GM19239 (cell line): ENCODE data around the gene NHSL1.

Experiments
- DNase-seq: peaks from one replicate; pipeline ENCODE4 v3.0.0; 2011; ENCODE audit warnings: low spot score; ENCODE audit not compliant: insufficient read length
- FAIRE-seq: peaks from 2 replicates; lab custom pipeline; 2011; peaks lifted over from hg19 to GRCh38; lab: Jason Lieb, UNC

NHSL1 gene

GRCh38 chr6:138498629-138499302, 528 bp downstream of the NHSL1 start:
- DNase-seq (no peak), FAIRE-seq (no peak)

GRCh38 chr6:138497286-138497685, 2.0 kb downstream of the NHSL1 start:
- FAIRE-seq (no peak), DNase-seq (no peak)

GRCh38 chr6:138494312-138494711, 5.0 kb downstream of the NHSL1 start:
- no peak for DNase-seq
- FAIRE-seq = no peak

GRCh38 chr6:138493413-138493812, 5.9 kb downstream of the NHSL1 start:
- DNase-seq = no peak
- FAIRE-seq = no peak

- FAIRE-seq = no peak
- DNase-seq = no peak
Observed at GRCh38 chr6:138492871-138493270, 6.4 kb downstream of the NHSL1 start.

GRCh38 chr6:138492113-138492512, 7.2 kb downstream of the NHSL1 start:
- no peak for DNase-seq
- no peak for FAIRE-seq

GRCh38 chr6:138491017-138491416, 8.3 kb downstream of the NHSL1 start:
- DNase-seq (no peak), FAIRE-seq (no peak)

- no peak for DNase-seq
- no peak for FAIRE-seq
Observed at GRCh38 chr6:138489846-138490245, 9.4 kb downstream of the NHSL1 start.

- no peak for DNase-seq
- no peak for FAIRE-seq
Observed at GRCh38 chr6:138487102-138487604, 12.1 kb downstream of the NHSL1 start.

GRCh38 chr6:138486249-138487101, 12.8 kb downstream of the NHSL1 start:
- FAIRE-seq = no peak

GRCh38 chr6:138485586-138486248, 13.6 kb downstream of the NHSL1 start:
- FAIRE-seq = no peak
- DNase-seq = no peak

More at GRCh38 chr6:138486249-138487101, 12.8 kb downstream of the NHSL1 start:
- no peak for DNase-seq

- DNase-seq = no peak
- FAIRE-seq = no peak
Observed at GRCh38 chr6:138485005-138485545, 14.2 kb downstream of the NHSL1 start.

- no peak for FAIRE-seq
- no peak for DNase-seq
Observed at GRCh38 chr6:138484018-138484731, 15.1 kb downstream of the NHSL1 start.

- FAIRE-seq = no peak
Observed at GRCh38 chr6:138482816-138483215, 16.5 kb downstream of the NHSL1 start.

GRCh38 chr6:138480279-138480949, 18.9 kb downstream of the NHSL1 start:
- FAIRE-seq (no peak), DNase-seq (no peak)

More at GRCh38 chr6:138482816-138483215, 16.5 kb downstream of the NHSL1 start:
- no peak for DNase-seq

- DNase-seq (no peak), FAIRE-seq (no peak)
Observed at GRCh38 chr6:138477913-138478539, 21.3 kb downstream of the NHSL1 start.

- DNase-seq (no peak), FAIRE-seq (no peak)
Observed at GRCh38 chr6:138476116-138476515, 23.2 kb downstream of the NHSL1 start.

GRCh38 chr6:138473144-138473543, 26.1 kb downstream of the NHSL1 start:
- no peak for FAIRE-seq

More at GRCh38 chr6:138473144-138473543, 26.1 kb downstream of the NHSL1 start:
- no peak for DNase-seq
